ENCODE measurements around the gene MEN1.

DNA sequence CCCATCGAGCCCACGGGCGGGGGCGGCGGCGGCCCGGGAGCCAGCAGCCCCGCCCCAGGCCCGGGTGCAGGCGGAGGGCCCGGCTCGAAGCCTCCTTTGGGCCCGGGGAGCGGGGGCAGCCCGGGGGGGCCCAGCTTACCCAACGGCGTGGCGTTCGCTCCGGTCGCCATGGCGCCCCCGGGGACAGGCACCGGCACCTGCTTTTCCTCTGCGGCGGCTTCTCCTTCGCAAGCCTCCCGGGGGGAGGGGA, 32.2 kb downstream of the MEN1 start:
- TF ChIP-seq, protein P1, sequence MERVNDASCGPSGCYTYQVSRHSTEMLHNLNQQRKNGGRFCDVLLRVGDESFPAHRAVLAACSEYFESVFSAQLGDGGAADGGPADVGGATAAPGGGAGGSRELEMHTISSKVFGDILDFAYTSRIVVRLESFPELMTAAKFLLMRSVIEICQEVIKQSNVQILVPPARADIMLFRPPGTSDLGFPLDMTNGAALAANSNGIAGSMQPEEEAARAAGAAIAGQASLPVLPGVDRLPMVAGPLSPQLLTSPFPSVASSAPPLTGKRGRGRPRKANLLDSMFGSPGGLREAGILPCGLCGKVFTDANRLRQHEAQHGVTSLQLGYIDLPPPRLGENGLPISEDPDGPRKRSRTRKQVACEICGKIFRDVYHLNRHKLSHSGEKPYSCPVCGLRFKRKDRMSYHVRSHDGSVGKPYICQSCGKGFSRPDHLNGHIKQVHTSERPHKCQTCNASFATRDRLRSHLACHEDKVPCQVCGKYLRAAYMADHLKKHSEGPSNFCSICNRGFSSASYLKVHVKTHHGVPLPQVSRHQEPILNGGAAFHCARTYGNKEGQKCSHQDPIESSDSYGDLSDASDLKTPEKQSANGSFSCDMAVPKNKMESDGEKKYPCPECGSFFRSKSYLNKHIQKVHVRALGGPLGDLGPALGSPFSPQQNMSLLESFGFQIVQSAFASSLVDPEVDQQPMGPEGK (CRISPR knock-in tag; IDR thresholded peaks at IDR 0.05; ENCODE audit: borderline replicate concordance): no peak
- no peak for TF ChIP-seq CREB5 (CRISPR knock-in tag; IDR thresholded peaks at IDR 0.05; ENCODE audit: low read depth)
- no peak for TF ChIP-seq OSR1 (CRISPR knock-in tag; IDR thresholded peaks at IDR 0.05)
- TF ChIP-seq ZNF8 (CRISPR knock-in tag; IDR thresholded peaks at IDR 0.05): no peak
